Astrocyte (in vitro differentiated cells and primary cell): ENCODE measurements around the gene DIAPH1.

Experiments used
- CTCF ChIP-seq: IDR thresholded peaks from 2 replicates; pipeline ENCODE4 v1.5.1; 2011; ENCODE audit warnings: low read depth, mild to moderate bottlenecking, inconsistent platforms, low read length, moderate library complexity; ENCODE audit not compliant: insufficient read depth
- EZH2 ChIP-seq: IDR thresholded peaks from 2 replicates; pipeline ENCODE4 v1.6.1; 2012; ENCODE audit warnings: mild to moderate bottlenecking, low read length, inconsistent platforms; ENCODE audit not compliant: insufficient read depth

DNA sequence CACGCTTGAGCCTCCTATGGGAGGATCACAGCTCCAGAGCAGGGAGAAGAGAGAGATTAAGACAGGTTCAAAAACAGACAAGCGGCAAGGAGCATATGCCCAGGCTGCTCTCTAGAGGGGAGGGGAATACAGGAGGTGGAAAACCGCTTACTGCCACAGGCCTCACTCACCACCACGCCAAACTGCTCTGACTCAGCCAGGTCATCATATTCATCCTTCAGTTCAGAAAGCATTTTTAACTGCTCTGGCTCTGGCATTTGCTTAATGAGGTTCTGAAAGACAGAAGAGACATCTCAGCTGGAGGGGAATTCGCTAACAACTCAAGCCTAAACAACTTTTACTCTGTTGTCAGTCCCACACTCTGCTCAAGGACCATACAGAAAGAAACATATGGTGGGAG, 89.8 kb downstream of the DIAPH1 start:
- TF ChIP-seq CTCF (no peak), EZH2 (no peak)
